ENCODE measurements around the gene ZER1.
"Not testable (repeated sequence)": the region's sequence is repeated elsewhere in the genome, so short reads cannot be mapped to it uniquely, and the experiment has no call there.

Gene ZER1

DNA sequence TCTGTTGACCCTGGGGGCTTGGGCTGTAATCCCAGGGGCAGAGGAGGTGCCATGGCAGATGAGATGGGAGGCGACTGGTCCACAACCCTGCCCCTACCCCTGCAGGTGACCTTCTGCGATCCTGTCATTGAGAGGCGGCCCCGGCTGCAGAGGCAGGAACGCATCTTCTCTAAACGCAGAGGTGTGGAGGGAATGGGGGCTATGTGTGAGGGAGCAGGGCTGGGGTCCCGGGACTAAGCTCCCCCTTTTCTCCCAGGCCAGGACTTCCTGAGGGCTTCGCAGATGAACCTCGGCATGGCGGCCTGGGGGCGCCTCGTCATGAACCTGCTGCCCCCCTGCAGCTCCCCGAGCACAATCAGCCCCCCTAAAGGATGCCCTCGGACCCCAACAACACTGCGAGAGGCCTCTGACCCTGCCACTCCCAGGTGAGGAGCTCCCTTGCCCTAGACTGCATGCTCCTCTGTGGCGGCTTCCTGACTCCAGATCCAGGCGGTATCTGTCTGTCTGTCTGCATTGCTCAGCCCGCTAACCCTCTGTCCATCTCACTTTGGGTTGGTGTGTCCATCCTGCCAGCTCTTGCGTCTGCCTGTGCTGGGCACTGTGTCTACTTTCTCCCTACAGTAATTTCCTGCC, 57.7 kb downstream of the ZER1 start:
- DNase-seq, result no peak

DNA sequence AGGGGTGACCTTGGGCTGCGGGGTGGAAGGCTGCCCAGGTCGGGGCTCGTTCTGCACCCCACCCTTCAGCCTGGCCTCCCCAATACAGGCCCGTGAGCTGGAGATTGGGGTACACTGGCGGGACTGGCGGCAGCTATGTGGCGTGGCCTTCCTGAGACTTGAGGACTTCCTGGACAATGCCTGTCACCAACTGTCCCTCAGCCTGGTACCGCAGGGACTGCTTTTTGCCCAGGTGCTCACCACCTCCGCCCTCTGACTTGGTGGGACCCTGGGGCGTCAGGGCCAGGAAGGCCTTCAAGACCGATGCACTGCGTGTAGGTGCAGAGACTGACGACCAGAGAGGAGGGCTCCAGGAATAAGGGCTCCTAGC, 58.3 kb downstream of the ZER1 start:
- no peak for DNase-seq

DNA sequence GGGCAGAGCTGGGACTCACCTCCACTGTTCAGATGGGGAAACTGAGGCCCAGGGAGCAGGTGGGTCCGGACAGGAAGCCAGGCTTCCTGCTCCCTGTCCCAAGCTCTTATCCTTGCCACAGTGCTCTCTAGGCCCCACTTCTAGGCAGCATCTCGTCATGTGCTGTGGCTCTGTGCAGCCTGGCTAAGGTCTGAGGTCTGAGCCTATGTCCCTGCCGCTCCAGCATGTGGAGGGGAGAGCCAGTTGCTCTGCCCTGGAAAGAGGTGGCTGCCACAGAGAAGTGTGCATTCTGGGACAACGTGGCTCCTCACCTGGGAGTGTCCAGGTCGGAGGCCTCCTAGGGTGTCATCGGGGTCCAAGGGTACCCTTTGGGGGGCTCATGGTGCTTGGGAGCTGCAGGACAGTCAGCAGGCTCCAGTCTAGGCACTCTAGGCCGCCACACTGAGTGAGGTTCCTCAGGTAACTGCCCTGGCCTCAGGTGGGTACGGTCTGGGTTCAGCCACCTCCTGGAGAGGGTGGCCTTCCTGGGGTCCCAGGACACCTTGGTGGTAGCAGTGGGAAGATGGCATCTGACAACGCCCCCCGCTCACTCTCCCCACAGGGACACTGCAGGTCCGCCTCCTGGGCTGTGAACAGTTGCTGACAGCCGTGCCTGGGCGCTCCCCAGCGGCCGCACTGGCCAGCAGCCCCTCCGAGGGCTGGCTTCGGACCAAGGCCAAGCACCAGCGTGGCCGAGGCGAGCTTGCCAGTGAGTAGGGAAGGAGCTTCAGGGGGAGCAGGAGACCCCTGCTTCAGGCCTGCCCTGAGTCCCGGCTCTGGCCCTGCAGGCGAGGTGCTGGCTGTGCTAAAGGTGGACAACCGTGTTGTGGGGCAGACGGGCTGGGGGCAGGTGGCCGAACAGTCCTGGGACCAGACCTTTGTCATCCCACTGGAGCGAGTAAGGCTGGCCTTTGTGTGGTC, 59.0 kb downstream of the ZER1 start:
- DNase-seq, result no peak

DNA sequence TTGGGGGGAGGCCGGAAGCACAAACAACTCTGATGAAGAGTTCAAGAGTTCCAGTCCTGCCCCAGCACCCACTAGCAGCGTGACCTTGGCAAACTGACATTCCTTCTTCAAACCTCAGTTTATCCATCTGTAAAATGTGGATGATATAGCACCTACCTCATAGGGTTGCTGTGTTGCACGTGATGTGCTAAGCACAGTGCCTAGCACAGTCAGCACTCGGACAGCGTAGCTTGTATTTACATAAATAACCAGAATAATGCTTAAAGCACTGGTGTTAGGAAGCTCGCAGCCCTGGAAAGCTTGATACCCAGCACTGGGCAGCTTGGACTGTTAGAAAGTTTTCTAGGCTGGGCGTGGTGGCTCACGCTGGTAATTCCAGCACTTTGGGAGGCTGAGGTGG, 64.3 kb downstream of the ZER1 start:
- DNase-seq, result no peak

DNA sequence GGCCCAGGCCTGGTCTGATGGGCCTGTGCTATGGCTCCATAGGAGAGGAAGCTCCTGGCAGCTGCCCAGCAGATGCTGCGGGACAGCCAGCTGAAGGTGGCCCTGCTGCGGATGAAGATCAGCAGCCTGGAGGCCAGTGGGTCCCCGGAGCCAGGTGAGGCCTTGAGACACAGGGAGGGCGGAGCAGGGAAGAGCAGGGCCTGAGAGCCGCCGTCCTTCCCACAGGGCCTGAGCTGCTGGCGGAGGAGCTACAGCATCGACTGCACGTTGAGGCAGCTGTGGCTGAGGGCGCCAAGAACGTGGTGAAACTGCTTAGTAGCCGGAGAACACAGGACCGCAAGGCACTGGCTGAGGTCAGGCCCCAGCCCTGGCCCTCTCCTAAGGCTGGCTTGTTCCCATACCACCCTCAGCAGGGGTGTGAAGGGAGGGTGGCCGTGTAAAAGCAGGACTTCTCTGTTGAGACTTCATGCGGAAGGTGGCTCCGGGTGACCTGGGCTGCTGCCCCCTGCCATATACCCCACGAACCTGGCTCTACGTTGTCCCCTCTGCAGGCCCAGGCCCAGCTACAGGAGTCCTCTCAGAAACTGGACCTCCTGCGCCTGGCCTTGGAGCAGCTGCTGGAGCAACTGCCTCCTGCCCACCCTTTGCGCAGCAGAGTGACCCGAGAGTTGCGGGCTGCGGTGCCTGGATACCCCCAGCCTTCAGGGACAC, 64.9 kb downstream of the ZER1 start:
- no peak for DNase-seq

DNA sequence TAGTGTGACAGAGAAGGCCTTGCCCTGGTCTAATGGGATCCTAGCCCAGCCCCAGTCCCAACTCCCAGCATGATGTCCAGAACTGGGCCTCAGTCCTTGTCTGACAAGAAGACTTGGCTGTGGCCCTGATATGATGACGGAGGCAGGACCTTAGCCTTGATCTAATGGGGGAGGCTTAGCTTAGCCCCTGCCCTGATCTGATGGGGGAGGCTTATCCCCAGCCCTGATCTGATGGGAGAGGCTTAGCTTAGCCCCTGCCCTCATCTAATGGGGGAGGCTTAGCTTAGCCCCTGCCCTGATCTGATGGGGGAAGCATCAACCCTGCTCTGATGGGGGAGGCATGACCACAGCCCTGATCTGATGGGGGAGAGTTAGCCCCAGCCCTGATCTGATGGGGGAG, 65.7 kb downstream of the ZER1 start:
- no peak for DNase-seq

DNA sequence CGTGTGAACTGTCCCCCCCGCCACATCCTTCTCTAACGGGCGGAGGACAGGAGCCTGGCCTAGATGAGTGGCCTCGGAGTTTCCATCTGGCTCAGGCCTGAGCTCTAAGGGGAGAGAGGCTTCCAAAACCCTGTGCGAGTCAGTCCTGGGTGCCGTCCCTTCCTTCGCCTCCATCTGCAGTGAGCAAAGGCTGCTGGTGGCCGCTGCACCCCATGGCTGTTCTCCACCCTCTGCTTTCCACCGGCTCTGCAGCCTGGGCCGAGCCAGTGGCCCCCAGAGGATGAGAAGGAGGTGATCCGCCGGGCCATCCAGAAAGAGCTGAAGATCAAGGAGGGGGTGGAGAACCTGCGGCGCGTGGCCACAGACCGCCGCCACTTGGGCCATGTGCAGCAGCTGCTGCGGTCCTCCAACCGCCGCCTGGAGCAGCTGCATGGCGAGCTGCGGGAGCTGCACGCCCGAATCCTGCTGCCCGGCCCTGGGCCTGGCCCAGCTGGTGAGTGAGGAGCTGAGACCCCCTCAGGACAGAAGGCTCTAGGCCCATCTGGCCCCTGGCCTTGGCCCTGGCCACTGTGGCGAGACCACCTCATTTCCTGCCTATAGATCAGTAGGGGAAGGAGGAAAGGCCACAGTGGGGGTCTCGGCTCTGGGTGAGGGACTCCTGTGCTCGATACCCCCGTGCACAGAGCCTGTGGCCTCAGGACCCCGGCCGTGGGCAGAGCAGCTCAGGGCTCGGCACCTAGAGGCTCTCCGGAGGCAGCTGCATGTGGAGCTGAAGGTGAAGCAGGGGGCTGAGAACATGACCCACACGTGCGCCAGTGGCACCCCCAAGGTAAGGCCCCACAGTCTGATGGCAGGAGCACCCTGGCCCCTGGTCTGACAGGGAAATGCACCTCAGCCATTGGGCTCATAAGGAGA, 66.4 kb downstream of the ZER1 start:
- DNase-seq, result no peak

DNA sequence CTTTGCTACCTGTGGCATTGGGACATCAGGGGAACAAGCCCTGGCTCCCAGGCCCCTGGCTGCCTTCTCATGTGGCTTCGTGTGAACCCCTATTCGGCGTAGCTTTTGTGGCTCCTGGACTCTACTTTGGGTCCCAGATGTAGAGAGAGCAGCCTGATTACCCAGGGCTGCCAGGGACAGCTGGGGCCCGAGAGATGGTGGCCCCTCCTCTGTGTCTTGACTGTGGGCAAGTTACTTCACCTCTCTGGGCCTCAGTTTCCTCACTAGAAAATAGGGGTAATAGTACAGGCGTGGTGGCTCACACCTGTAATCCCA, 67.4 kb downstream of the ZER1 start:
- no peak for DNase-seq

DNA sequence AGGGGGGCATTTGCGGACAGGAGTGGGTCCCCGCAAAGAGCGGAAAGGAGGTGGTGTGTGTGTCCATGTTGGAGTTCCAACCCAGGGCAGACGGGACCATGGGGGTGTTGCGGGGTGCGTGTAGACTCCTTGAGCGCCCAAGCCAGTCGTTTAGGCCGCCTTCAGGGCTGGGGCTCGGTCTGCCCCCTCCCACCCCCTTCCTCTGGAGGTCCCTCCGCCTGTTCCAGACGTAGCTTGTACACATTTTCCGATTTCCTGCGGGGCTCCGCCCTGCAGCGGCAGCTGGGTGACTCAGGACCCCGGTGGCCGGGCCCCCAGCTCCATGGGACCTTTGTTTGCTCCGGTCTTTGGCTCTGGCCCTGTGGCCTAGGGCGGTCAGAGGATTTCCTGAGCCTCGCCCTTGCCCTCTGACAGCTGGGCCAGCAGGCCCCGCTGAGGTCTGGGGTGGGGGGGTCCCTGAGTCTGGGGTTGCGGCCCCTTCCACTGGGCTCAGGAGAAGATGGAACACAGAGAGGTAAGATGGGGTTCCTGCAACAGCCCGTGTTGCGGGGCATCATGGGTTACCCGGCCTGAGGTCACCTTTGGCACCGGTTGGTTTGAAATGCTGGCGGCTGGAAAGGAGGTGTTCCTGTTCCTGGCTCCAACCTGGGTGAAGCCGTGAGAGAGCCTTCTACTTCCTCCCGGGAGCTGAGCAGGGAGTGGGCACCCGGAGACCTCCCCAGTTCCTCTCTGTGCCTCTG, 67.9 kb downstream of the ZER1 start:
- DNase-seq, result no peak

DNA sequence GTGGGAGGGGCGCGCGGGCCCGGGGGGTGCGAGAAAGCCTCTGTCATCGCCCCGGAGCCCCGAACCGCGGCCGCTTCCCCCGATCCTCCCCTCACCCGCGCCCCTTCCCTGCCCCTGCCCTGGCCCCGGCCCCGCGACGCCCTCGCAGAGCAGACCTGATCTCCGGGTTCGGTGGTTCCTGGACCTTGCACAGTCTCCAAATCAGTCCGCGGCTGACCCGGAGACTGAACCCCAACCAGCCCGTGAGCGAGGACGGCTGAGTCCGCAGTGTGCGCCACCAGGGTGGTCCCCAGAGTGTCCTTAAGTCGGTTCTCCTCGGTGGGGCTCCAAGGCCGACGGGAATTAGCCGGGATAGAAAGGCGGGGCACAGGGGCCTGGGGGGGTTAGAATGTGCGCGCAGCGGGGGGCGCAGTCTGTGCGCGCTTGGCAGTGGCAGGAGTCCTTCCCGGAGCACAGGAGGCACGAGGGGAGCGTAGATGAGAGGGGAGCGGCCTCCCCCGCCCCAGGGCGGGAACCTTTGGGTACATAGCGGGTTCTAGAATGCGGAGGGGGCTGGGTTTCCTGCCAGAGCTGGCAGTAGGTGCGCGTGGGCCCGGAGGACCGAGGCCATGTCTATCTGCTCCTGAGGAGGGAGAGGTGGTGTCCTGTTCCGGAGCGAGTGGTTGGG, 68.6 kb downstream of the ZER1 start:
- peak; percentile 37 for DNase-seq

DNA sequence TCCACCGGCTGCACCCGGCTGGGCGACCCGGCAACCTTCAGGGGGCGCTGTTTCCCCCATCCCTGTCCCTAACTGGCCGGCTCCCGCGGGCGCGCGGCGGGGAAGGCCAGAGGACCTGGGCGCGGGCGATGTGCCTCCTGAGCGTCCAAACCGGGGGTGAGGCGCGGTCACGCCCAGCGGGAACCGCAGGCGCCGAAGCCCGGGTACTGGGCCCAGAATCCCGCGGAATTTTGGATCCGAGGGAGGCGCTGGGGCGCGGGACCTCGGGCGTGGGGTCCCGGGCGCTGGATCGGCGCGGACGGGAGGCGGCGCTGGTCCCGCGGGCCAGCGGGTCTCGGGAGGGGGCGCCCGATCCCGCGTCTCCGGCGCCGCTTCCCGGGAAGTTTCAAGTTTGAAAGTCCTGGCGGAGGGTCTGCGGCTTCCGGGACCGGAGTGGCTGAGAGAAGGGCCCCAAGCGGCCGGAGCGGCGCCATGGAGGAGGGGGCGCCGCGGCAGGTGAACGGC, 69.2 kb downstream of the ZER1 start, which contains the start of gene PKN3:
TSS of gene PKN3 (plus strand) at position 59 of the 504 bp plus-strand sequence. CDS start at position 472, 413 bp downstream.
- DNase-seq, result peak; percentile 95

DNA sequence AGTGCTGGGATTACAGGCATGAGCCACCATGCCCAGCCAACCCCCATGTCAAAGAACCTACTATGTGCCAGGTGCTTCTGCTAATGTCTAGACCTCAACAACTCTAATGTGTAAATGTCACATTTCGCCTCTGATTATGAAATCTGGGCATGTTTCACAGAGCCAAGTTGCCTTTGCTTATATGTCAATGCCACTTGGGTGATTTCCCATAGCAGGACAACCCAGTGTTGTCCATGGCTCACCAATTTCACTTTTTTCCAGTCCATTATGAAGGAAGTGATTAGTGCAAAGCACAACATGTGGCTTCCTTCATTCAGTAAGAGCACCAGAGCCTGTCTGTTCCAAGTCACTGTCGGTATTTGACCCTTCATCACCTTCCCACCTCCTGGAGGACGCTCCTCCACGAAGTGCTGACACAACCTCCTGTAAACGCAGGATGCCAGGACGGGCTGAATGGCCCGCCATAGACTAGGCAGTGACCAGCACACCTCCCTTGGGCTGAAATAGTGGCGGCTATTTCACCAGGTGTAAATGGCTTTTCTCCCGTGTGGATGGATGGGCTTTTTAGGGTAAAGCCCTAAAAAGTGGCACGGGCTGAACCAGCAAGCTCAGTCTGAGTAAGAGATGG, 70.4 kb downstream of the ZER1 start:
- no peak for DNase-seq

DNA sequence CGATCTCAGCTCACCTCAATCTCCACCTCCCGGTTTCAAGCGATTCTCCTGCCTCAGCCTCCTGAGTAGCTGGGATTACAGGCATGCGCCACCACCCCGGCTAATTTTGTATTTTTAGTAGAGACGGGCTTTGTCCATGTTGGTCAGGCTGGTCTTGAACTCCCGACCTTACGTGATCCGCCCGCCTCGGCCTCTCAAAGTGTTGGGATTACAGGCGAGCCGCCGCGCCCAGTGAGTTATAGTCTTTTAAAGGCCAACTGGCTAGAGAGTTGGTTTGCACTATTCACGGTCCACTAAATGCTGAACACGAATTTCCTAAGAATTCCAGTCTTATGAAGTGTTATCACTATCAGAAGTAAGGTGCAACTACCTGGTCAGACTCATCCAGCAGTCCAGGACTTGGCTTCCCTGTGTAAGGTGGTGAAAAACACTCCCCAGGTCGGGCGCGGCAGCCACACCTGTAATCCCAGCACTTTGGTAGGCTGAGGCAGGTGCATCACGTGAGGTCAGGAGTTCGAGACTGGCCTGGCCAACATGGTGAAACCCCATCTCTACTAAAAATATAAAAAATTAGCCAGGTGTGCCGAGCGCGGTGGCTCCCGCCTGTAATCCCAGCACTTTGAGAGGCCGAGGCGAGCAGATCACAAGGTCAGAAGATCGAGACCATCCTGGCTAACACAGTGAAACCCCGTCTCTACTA, 72.5 kb downstream of the ZER1 start:
- not testable (repeated sequence) for DNase-seq

DNA sequence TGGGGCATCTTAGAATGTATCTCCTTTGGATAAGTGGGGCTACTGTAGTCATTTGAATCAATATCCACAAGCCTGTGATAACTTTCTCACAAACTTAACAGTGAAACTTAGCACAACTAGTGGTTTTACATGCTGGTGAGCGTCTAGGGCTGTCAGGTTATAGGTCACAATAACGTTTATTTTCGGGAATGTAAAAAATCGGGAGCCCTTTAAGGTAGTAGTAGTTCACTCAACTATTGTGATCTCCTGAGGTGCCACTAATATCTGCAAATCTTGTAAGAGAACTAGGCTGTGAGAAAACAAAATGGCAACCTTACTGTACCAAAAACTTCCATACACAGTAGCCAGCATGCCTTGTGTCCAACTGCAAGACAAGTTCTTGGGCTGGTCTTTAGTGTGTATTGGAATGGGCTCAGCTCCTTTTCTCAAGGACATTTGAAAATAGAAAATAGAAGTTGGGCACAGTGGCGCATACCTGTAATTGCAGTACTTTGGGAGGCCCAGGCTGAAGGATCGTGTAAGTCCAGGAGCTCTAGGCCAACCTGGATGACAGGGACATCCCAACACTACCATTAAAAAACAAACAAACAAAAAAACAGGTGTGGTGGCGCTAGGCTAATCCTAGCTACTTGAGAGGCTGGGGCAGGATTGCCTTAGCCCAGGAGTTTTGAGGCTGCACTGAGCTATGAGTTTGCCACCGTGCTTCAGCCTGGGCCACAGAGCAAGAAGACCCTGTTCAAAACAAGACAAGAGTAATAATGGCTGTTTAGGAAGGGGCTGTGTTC, 74.6 kb downstream of the ZER1 start:
- DNase-seq, result no peak

DNA sequence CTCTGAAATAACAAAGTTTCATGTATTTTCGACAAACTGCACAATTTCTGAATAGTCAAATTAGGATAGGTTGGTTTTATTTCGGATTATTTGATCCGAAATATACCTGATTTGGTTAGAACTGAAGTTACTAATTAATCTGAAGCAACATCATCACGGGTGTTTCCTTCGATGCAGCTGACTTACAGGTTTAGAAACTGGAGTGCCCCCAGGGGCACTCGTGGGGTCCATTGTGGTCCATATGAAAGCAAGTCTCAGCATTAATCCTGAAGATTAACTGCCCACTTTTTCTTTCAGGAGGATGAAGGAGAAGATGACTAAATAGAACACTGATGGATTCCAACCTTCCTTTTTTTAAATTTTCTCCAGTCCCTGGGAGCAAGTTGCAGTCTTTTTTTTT, 77.4 kb downstream of the ZER1 start:
- no peak for DNase-seq

DNA sequence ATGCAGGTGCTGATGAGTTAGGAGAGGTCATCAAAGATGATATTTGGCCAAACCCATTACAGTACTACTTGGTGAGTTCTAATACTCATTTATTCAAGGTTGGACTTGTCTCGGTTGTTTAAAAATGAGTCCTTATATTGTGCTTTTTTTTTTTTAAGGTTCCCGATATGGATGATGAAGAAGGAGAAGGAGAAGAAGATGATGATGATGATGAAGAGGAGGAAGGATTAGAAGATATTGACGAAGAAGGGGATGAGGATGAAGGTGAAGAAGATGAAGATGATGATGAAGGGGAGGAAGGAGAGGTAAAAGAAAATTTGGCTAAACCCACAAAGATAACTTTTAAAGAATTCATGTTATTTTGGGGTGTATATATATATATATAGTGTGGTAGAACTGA, 78.0 kb downstream of the ZER1 start:
- not testable (repeated sequence) for DNase-seq

DNA sequence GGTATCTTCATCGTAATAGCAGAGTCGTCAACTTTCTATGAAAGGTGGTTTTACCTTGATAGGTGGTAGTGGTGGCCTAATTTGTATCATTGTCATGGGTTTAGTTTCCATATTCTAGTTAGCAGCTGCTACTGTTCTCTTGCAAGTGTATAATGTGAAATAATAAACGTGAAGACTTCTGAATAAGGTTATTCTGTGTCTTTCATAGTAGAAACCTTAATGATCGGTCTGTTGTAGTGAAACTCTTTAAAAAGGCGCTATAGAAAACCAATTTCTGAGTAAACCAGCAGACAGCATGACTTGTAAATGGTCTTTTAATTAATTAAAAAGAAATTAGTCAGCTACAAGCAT, 81.1 kb downstream of the ZER1 start:
- no peak for DNase-seq

DNA sequence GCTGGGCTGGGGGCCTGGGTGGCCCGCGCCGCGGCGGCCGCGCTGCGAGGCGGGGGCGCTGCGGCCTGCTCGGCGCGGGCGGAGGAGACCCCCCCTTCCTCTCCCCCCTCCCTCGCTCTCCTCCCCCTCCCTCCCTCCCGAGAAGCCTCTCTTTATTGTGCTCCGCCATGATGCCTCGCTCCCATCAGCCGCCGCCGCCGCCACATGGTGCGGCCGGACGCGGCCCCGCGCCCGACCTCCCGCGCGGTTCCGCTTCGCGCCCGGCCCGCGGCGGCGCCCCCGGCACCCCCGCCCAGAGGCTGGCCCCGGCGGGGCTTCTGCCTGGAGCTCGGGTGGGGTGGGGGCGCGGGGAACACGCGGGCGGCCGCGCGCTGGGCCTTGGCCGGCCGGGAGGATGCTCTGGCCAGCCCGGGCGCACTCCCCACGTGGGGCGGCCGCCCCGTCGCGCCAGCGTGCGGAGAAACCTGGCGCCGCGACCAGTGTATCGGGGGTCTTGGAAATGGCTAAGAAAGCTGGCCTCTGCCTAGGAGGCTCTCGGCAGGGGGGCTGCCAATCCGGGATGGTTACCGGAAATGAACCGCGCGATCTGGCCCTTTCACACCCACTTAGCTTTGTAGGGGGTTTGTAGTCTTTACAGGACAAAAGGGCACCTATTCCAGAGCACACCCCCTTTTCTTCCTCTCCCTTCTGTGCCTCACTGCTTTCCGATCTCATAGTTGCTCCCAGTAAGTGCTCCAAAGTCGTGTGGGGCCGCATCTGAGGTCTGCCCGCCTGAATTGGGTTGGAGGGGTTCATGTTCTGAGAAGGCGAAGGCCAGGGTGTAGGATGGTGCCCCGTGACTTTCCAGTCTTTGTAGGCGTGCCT, 81.7 kb downstream of the ZER1 start:
- DNase-seq, result peak; percentile 71

All from RPMI8226 (cell line).